ENCODE data around the gene TFIP11. TPM values are rescaled to one million over a fixed set of nuclear protein-coding genes. Genes with fewer than 3 reads are reported as not detected.

Gene TFIP11
- total RNA-seq, 2 donors from 2014 or later: 21.9 to 33.2 TPM

GRCh38 chr22:26547837-26548236 lies 35.6 kb upstream of the TFIP11 start:
- no peak overlapping the region for H3K27ac ChIP-seq
- TF ChIP-seq POLR2AphosphoS5 (IDR thresholded peaks at IDR 0.05): no peak
- TF ChIP-seq CTCF (IDR thresholded peaks at IDR 0.05): no peak
- TF ChIP-seq POLR2A (IDR thresholded peaks at IDR 0.05): no peak
- intact Hi-C loops (cut with DNase I): no loop called here

GRCh38 chr22:26547426-26547825 lies 35.2 kb upstream of the TFIP11 start:
- WGBS: 72% methylated on average over 7 of the region's 7 CpGs
- no peaks in the 10 kb centered on the region for H3K36me3 ChIP-seq
- no peak for DNase-seq (ENCODE audit: low spot score)
- intact Hi-C loops (cut with DNase I): no loop called here
- H3K27ac ChIP-seq: no peak overlapping the region
- H3K4me3 ChIP-seq: no peak overlapping the region
- H3K9me3 ChIP-seq: no peaks in the 10 kb centered on the region
- TF ChIP-seq POLR2A (IDR thresholded peaks at IDR 0.05): no peak
- no peak for TF ChIP-seq POLR2AphosphoS5 (IDR thresholded peaks at IDR 0.05)
- TF ChIP-seq CTCF (IDR thresholded peaks at IDR 0.05): no peak
- no peaks in the 10 kb centered on the region for H3K4me1 ChIP-seq (replicated peaks)
- H3K27me3 ChIP-seq (replicated peaks; ENCODE audit: insufficient read depth): no peaks in the 10 kb centered on the region

More at GRCh38 chr22:26547837-26548236, 35.6 kb upstream of the TFIP11 start:
- H3K27me3 ChIP-seq (replicated peaks; ENCODE audit: insufficient read depth): no peaks in the 10 kb centered on the region
- H3K36me3 ChIP-seq: no peaks in the 10 kb centered on the region
- no peaks in the 10 kb centered on the region for H3K9me3 ChIP-seq
- H3K4me3 ChIP-seq: no peak overlapping the region
- WGBS: 91% methylated on average over 4 of the region's 4 CpGs
- DNase-seq (ENCODE audit: low spot score): no peak
- no peaks in the 10 kb centered on the region for H3K4me1 ChIP-seq (replicated peaks)

GRCh38 chr22:26546282-26546681 lies 34.0 kb upstream of the TFIP11 start:
- intact Hi-C loops (cut with DNase I): no loop called here
- DNase-seq (ENCODE audit: low spot score): no peak
- H3K4me3 ChIP-seq: no peak overlapping the region
- H3K4me1 ChIP-seq (replicated peaks): no peaks in the 10 kb centered on the region
- no peak overlapping the region for H3K27ac ChIP-seq
- TF ChIP-seq POLR2AphosphoS5 (IDR thresholded peaks at IDR 0.05): no peak
- TF ChIP-seq POLR2A (IDR thresholded peaks at IDR 0.05): no peak
- no peak for TF ChIP-seq CTCF (IDR thresholded peaks at IDR 0.05)
- no peaks in the 10 kb centered on the region for H3K9me3 ChIP-seq
- no peaks in the 10 kb centered on the region for H3K27me3 ChIP-seq (replicated peaks; ENCODE audit: insufficient read depth)
- H3K36me3 ChIP-seq: no peaks in the 10 kb centered on the region
- WGBS: 76% methylated on average over 5 of the region's 5 CpGs

- no peaks in the 10 kb centered on the region for H3K36me3 ChIP-seq
- TF ChIP-seq POLR2A (IDR thresholded peaks at IDR 0.05): no peak
- TF ChIP-seq POLR2AphosphoS5 (IDR thresholded peaks at IDR 0.05): no peak
- TF ChIP-seq CTCF (IDR thresholded peaks at IDR 0.05): no peak
- H3K27ac ChIP-seq: no peak overlapping the region
- H3K4me3 ChIP-seq: no peak overlapping the region
- no peak for DNase-seq (ENCODE audit: low spot score)
- no peaks in the 10 kb centered on the region for H3K4me1 ChIP-seq (replicated peaks)
- 77% methylated on average over 5 of the region's 5 CpGs for WGBS
- no peaks in the 10 kb centered on the region for H3K27me3 ChIP-seq (replicated peaks; ENCODE audit: insufficient read depth)
- no peaks in the 10 kb centered on the region for H3K9me3 ChIP-seq
- intact Hi-C loops (cut with DNase I): no loop called here
Observed at GRCh38 chr22:26545827-26546226, 33.6 kb upstream of the TFIP11 start.

GRCh38 chr22:26545385-26545784 lies 33.1 kb upstream of the TFIP11 start:
- Histone ChIP-seq H3K36me3 (no peaks in the 10 kb centered on the region), H3K27ac (no peak overlapping the region), H3K9me3 (no peaks in the 10 kb centered on the region), H3K27me3 (replicated peaks; ENCODE audit: insufficient read depth) (no peaks in the 10 kb centered on the region), H3K4me1 (replicated peaks) (no peaks in the 10 kb centered on the region), H3K4me3 (no peak overlapping the region)
- DNase-seq (ENCODE audit: low spot score): no peak
- intact Hi-C loops (cut with DNase I): no loop called here
- 66% methylated on average over 2 of the region's 2 CpGs for WGBS
- TF ChIP-seq POLR2A (IDR thresholded peaks at IDR 0.05) (no peak), POLR2AphosphoS5 (IDR thresholded peaks at IDR 0.05) (no peak), CTCF (IDR thresholded peaks at IDR 0.05) (no peak)

Measured in prostate gland (tissue), 2 donors.